A549 (cell line): ENCODE data around the gene FER. TPM values are rescaled to one million over a fixed set of nuclear protein-coding genes. Genes with fewer than 3 reads are reported as not detected.
"Not testable (repeated sequence)": the region's sequence is repeated elsewhere in the genome, so short reads cannot be mapped to it uniquely, and the experiment has no call there.

Experiments used
- ATAC-seq, 2 experiments: fragments of 200-7000 bp in 1 of 2; fragments of >200 bp in 1 of 2; cut with Nextera tagmentation in 1 of 2; cut with Tn5 transposase in 1 of 2; 3 replicates each; pipeline versions ENCODE4 v1.8.0 to v1.9.1; 2018 to 2020; ENCODE audit warnings: mild to moderate bottlenecking in 1 of 2, moderate library complexity in 1 of 2
- CTCF ChIA-PET: fragments of 300-600 bp; sonication (Branson Sonifier 250); formaldehyde crosslinking; extraction: SDS; loops from one replicate; lab custom pipeline; 2021; ENCODE audit warnings: antibody characterized with exemption, inconsistent platforms; lab: Yijun Ruan, JAX
- POLR2A ChIA-PET: fragments of 350-600 bp; formaldehyde crosslinking; extraction: SDS; loops from one replicate; lab custom pipeline; 2021; ENCODE audit warnings: antibody characterized with exemption, inconsistent platforms; lab: Yijun Ruan, JAX
- DNase-seq, 2 experiments: peaks; one replicate each; pipeline versions ENCODE4 v3.0.0 to v3.0.0-alpha.2; 2011 to 2016; ENCODE audit warnings: low read depth in 1 of 2, low spot score in 1 of 2
- FAIRE-seq: peaks from 2 replicates; lab custom pipeline; 2011; peaks lifted over from hg19 to GRCh38; lab: Jason Lieb, UNC
- H3K27ac ChIP-seq, 2 experiments: fragments of >200 bp; sonication (Bioruptor Twin); formaldehyde crosslinking; 3 replicates each; pipeline ENCODE4 v1.5.1; 2016 to 2017
- H3K4me1 ChIP-seq: fragments of >200 bp; sonication (Bioruptor Twin); formaldehyde crosslinking; 3 replicates; pipeline ENCODE4 v1.6.1; 2016
- H3K4me2 ChIP-seq: fragments of >200 bp; sonication (Bioruptor Twin); formaldehyde crosslinking; 3 replicates; pipeline ENCODE4 v1.6.1; 2016
- H3K4me3 ChIP-seq: fragments of >200 bp; sonication (Bioruptor Twin); formaldehyde crosslinking; 3 replicates; pipeline ENCODE4 v1.5.1; 2016
- H3K9me3 ChIP-seq: fragments of >200 bp; sonication (Bioruptor Twin); formaldehyde crosslinking; 3 replicates; pipeline ENCODE4 v1.6.1; 2016
- BHLHE40 ChIP-seq: IDR thresholded peaks from 2 replicates; pipeline ENCODE4 v1.6.1; 2012; ENCODE audit warnings: low read depth, low read length, inconsistent platforms
- CBX2 ChIP-seq: fragments of 200-600 bp; sonication (generic); IDR thresholded peaks from 2 replicates; pipeline ENCODE4 v1.6.1; 2016; ENCODE audit warnings: low read depth, mild to moderate bottlenecking, borderline replicate concordance
- CBX8 ChIP-seq: fragments of 200-600 bp; sonication (generic); IDR thresholded peaks from 2 replicates; pipeline ENCODE4 v1.6.1; 2016
- CHD2 ChIP-seq: fragments of 150-350 bp; IDR thresholded peaks from 2 replicates; pipeline ENCODE4 v1.6.1; 2014; ENCODE audit warnings: low read length; ENCODE audit not compliant: partially characterized antibody
- EHMT2 ChIP-seq: fragments of 200-600 bp; sonication (generic); IDR thresholded peaks from 2 replicates; pipeline ENCODE4 v1.6.1; 2016; ENCODE audit warnings: antibody characterized with exemption, low read depth, mild to moderate bottlenecking, moderate library complexity
- ESRRA ChIP-seq: fragments of 150-350 bp; IDR thresholded peaks from 2 replicates; pipeline ENCODE4 v1.6.1; 2014; ENCODE audit warnings: mild to moderate bottlenecking, low read length, borderline replicate concordance
- FOSL2 ChIP-seq, 2 experiments: fragments of 450-650 bp in 1 of 2; fragments of >200 bp in 1 of 2; sonication (Bioruptor Twin) in 1 of 2; formaldehyde crosslinking; IDR thresholded peaks; 2 replicates each; pipeline versions ENCODE4 v1.5.0 to v1.6.1; 2016 to 2020; ENCODE audit warnings: mild to moderate bottlenecking in 1 of 2, moderate library complexity in 1 of 2
- HDAC2 ChIP-seq: fragments of 200-600 bp; sonication (generic); IDR thresholded peaks from 2 replicates; pipeline ENCODE4 v1.6.1; 2016
- HOXA7 ChIP-seq: fragments of 250-450 bp; sonication (Bioruptor Pico); IDR thresholded peaks from 2 replicates; pipeline ENCODE4 v1.5.0; 2020; ENCODE audit warnings: mild to moderate bottlenecking, moderate library complexity
- HOXB13 ChIP-seq: fragments of 250-450 bp; sonication (Bioruptor Pico); IDR thresholded peaks from 2 replicates; pipeline ENCODE4 v1.5.0; 2020; ENCODE audit warnings: low read depth, mild to moderate bottlenecking, moderate library complexity
- KDM5A ChIP-seq: fragments of 200-600 bp; sonication (generic); IDR thresholded peaks from 2 replicates; pipeline ENCODE4 v1.6.1; 2016; ENCODE audit warnings: antibody characterized with exemption, mild to moderate bottlenecking
- POLR2A ChIP-seq: IDR thresholded peaks from 2 replicates; pipeline ENCODE4 v1.6.1; 2012; ENCODE audit warnings: mild to moderate bottlenecking, low read length
- RAD21 ChIP-seq, 2 experiments: fragments of >200 bp in 1 of 2; sonication (Bioruptor Twin) in 1 of 2; formaldehyde crosslinking in 1 of 2; IDR thresholded peaks in 1 of 2; conservative IDR thresholded peaks in 1 of 2; 2 replicates in 1 of 2; 3 replicates in 1 of 2; pipeline ENCODE4 v1.6.1; 2012 to 2018; ENCODE audit warnings: inconsistent platforms in 1 of 2
- RARB ChIP-seq: fragments of 250-450 bp; sonication (Bioruptor Pico); IDR thresholded peaks from 2 replicates; pipeline ENCODE4 v1.8.0; 2021; ENCODE audit warnings: mild to moderate bottlenecking, moderate library complexity
- SREBF2 ChIP-seq: fragments of 450-650 bp; IDR thresholded peaks from 2 replicates; pipeline ENCODE4 v1.6.1; 2014; ENCODE audit warnings: mild to moderate bottlenecking, moderate library complexity
- TFCP2L1 ChIP-seq: fragments of 250-450 bp; sonication (Bioruptor Pico); IDR thresholded peaks from 2 replicates; pipeline ENCODE4 v1.5.0; 2021; ENCODE audit warnings: mild to moderate bottlenecking
- ZSCAN20 ChIP-seq: fragments of 250-450 bp; sonication (Bioruptor Pico); IDR thresholded peaks from 2 replicates; pipeline ENCODE4 v1.8.0; 2022; ENCODE audit warnings: mild to moderate bottlenecking, moderate library complexity
- WGBS: methylation state at CpG from one replicate; pipeline ENCODE4 v1.1.6; 2017; ENCODE audit errors: missing lambda C conversion rate; 5-methylcytosine and 5-hydroxymethylcytosine counted together
- polyA plus RNA-seq, 4 experiments: library from polyadenylated mRNA; depleted of rRNA in 3 of 4; stranded (reverse); fragments of >200 nt; fragmentation: RNase III in 1 of 4; extraction: RNeasy Plus Mini Kit Qiagen cat#74134 plus additional on column Dnase treatment in 1 of 4; gene quantifications; 2 replicates in 3 of 4; 3 replicates in 1 of 4; pipeline ENCODE4 v1.2.3, GENCODE V29; 2011 to 2017
- TF ChIP-seq, protein P1 (sequence below): IDR thresholded peaks from 2 replicates; pipeline ENCODE4 v1.6.1; 2012
- TF ChIP-seq, protein P2 (sequence below): fragments of >200 bp; sonication (Bioruptor Twin); formaldehyde crosslinking; IDR thresholded peaks from 3 replicates; pipeline ENCODE4 v1.5.1; 2016
- TF ChIP-seq, protein P3 (sequence below): fragments of 150-350 bp; IDR thresholded peaks from 2 replicates; pipeline ENCODE4 v1.6.1; 2014; ENCODE audit warnings: low read depth, mild to moderate bottlenecking, low read length
- TF ChIP-seq, protein P4 (sequence below): fragments of 250-450 bp; sonication (Bioruptor Pico); IDR thresholded peaks from 2 replicates; pipeline ENCODE4 v1.5.0; 2021; ENCODE audit warnings: mild to moderate bottlenecking, moderate library complexity, borderline replicate concordance

FER gene
- polyA plus RNA-seq, 2 of the 4 experiments (the other 2 are of a cell fraction), result 3.6 to 12.3 TPM

DNA sequence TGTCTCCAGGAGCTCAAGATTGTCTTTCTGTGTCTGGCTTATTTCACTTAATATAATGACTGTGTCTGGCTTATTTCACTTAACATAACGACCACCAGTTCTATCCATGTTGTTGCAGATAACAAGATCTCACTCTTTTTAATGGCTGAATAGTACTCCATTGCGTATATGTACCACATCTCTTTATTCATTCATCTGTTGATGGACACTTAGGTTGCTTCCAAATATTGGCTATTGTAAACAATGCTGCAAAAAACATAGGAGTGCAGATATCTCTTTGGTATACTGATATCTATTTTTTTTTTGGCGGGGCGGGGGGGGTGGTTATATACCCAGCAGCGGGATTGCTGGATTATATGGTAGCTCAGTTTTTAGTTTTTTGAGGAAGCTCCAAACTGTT lies 45.5 kb downstream of the FER start:
- no peaks in the 10 kb centered on the region for H3K9me3 ChIP-seq
- ChIA-PET CTCF (no interaction called here), POLR2A (no interaction called here)
- FAIRE-seq (no peak), DNase-seq (no peak), ATAC-seq (no peak)
- H3K4me1 ChIP-seq, result peaks cover under 1% of the 10 kb centered on the region; the same call in 1 of the 3 replicates
- no peak overlapping the region for H3K27ac ChIP-seq
- TF ChIP-seq, protein P1, sequence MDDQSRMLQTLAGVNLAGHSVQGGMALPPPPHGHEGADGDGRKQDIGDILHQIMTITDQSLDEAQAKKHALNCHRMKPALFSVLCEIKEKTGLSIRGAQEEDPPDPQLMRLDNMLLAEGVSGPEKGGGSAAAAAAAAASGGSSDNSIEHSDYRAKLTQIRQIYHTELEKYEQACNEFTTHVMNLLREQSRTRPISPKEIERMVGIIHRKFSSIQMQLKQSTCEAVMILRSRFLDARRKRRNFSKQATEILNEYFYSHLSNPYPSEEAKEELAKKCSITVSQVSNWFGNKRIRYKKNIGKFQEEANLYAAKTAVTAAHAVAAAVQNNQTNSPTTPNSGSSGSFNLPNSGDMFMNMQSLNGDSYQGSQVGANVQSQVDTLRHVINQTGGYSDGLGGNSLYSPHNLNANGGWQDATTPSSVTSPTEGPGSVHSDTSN, result no peak
- no peak for TF ChIP-seq EHMT2
- TF ChIP-seq, protein P2, sequence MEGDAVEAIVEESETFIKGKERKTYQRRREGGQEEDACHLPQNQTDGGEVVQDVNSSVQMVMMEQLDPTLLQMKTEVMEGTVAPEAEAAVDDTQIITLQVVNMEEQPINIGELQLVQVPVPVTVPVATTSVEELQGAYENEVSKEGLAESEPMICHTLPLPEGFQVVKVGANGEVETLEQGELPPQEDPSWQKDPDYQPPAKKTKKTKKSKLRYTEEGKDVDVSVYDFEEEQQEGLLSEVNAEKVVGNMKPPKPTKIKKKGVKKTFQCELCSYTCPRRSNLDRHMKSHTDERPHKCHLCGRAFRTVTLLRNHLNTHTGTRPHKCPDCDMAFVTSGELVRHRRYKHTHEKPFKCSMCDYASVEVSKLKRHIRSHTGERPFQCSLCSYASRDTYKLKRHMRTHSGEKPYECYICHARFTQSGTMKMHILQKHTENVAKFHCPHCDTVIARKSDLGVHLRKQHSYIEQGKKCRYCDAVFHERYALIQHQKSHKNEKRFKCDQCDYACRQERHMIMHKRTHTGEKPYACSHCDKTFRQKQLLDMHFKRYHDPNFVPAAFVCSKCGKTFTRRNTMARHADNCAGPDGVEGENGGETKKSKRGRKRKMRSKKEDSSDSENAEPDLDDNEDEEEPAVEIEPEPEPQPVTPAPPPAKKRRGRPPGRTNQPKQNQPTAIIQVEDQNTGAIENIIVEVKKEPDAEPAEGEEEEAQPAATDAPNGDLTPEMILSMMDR, result no peak
- no peak for TF ChIP-seq HDAC2
- TF ChIP-seq, protein P3, sequence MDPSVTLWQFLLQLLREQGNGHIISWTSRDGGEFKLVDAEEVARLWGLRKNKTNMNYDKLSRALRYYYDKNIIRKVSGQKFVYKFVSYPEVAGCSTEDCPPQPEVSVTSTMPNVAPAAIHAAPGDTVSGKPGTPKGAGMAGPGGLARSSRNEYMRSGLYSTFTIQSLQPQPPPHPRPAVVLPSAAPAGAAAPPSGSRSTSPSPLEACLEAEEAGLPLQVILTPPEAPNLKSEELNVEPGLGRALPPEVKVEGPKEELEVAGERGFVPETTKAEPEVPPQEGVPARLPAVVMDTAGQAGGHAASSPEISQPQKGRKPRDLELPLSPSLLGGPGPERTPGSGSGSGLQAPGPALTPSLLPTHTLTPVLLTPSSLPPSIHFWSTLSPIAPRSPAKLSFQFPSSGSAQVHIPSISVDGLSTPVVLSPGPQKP, result no peak
- TF ChIP-seq CHD2, result no peak
- no peak for TF ChIP-seq HOXB13
- no peak for TF ChIP-seq POLR2A
- no peak for TF ChIP-seq HOXA7 (CRISPR knock-in tag)
- no peak for TF ChIP-seq ESRRA
- 81% methylated on average over 5 of the region's 5 CpGs for WGBS
- no peak overlapping the region for H3K4me2 ChIP-seq
- H3K4me3 ChIP-seq, result no peak overlapping the region

DNA sequence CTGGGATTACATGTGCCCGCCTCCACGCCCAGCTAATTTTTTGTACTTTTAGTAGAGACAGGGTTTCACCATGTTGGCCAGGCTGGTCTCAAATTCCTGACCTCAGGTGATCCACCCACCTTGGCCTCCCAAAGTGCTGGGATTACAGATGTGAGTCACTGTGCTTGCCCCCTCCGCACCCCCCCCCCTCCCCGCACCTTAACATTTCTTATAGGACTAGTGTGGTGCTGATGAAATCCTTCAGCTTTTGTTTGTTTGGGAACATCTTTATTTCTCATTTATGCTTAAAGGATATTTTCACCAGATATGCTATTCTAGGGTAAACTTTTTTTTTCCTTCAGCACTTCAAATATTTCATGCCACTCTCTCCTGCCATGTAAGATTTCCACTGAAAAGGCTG lies 46.7 kb downstream of the FER start:
- H3K9me3 ChIP-seq, FAIRE-seq, DNase-seq, H3K4me2 ChIP-seq, ATAC-seq, POLR2A ChIA-PET, H3K27ac ChIP-seq, H3K4me3 ChIP-seq: not testable (repeated sequence)
- CTCF ChIA-PET, result interaction anchor here (0.7 kb wide), 1 partner anchor 770 kb away, joined by 3 read pairs; no protein-coding TSS in a partner anchor
- peaks cover 12% of the 10 kb centered on the region for H3K4me1 ChIP-seq
- 96% methylated on average over 2 of the region's 4 CpGs for whole genome bisulfite sequencing

DNA sequence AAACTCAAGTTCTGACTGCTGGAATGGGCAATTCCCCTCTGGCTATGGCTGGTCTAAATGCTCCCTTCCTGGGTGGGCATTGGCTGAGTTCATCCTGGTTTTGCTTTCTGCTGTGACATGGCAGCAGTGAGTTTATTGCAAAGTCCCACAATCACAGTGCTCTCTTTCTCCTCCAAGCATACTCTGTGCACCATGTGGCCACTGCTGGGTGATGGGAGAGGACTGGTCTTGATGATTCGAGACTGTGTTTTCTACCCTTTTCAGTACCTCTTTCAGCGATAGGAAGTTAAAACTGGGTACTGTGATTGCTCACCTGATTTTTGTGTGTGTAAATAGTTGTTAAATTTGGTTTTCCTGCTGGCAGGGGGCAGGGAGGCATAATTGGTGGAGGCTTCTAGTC lies 49.7 kb downstream of the FER start:
- no peak overlapping the region for H3K4me2 ChIP-seq
- H3K9me3 ChIP-seq, result peaks cover 2% of the 10 kb centered on the region; the same call in 1 of the 3 replicates
- FAIRE-seq (no peak), ATAC-seq (no peak), DNase-seq (no peak)
- TF ChIP-seq CBX2 (no peak), CHD2 (no peak), SREBF2 (no peak), HDAC2 (no peak), CBX8 (no peak), ZSCAN20 (CRISPR knock-in tag) (no peak), RAD21 (conservative IDR thresholded peaks at IDR 0.05 in 1 of 2, IDR thresholded peaks at IDR 0.05 in 1 of 2) (no peak), BHLHE40 (no peak), RARB (CRISPR knock-in tag) (no peak), TFCP2L1 (CRISPR knock-in tag) (no peak), KDM5A (no peak), FOSL2 (IDR thresholded peaks at IDR 0.05) (no peak), FOSL2 (CRISPR knock-in tag; IDR thresholded peaks at IDR 0.05) (no peak)
- TF ChIP-seq, protein P4, sequence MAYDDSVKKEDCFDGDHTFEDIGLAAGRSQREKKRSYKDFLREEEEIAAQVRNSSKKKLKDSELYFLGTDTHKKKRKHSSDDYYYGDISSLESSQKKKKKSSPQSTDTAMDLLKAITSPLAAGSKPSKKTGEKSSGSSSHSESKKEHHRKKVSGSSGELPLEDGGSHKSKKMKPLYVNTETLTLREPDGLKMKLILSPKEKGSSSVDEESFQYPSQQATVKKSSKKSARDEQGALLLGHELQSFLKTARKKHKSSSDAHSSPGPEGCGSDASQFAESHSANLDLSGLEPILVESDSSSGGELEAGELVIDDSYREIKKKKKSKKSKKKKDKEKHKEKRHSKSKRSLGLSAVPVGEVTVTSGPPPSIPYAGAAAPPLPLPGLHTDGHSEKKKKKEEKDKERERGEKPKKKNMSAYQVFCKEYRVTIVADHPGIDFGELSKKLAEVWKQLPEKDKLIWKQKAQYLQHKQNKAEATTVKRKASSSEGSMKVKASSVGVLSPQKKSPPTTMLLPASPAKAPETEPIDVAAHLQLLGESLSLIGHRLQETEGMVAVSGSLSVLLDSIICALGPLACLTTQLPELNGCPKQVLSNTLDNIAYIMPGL (CRISPR knock-in tag), result no peak
- ChIA-PET CTCF (no interaction called here), POLR2A (no interaction called here)
- H3K27ac ChIP-seq, result peak overlapping the region in 1 of 2 experiments; percentile 23; a peak in 2 of 6 replicates
- H3K4me3 ChIP-seq, result no peak overlapping the region
- WGBS, result 87% methylated on average over 2 of the region's 2 CpGs
- peaks cover 25% of the 10 kb centered on the region for H3K4me1 ChIP-seq
